Adipocyte (in vitro differentiated cells): ENCODE data around the gene LIN28A.

Experiments used
- DNase-seq: peaks from one replicate; pipeline ENCODE4 v3.0.0-alpha.2; 2015; ENCODE audit warnings: low read depth
- H3K27me3 ChIP-seq: replicated peaks from 2 replicates; pipeline ENCODE4 v1.7.0; 2013; ENCODE audit warnings: mild to moderate bottlenecking, low read length, moderate library complexity; ENCODE audit not compliant: control insufficient read depth, insufficient read depth
- H3K36me3 ChIP-seq: 2 replicates; pipeline ENCODE4 v1.7.0; 2013; ENCODE audit warnings: low read length, mild to moderate bottlenecking, moderate library complexity; ENCODE audit not compliant: control insufficient read depth, insufficient read depth, severe bottlenecking
- H3K4me1 ChIP-seq: 2 replicates; pipeline ENCODE4 v1.7.0; 2013; ENCODE audit warnings: mild to moderate bottlenecking, low read length, moderate library complexity; ENCODE audit not compliant: control insufficient read depth, insufficient read depth
- H3K4me3 ChIP-seq: 2 replicates; pipeline ENCODE4 v1.7.0; 2013; ENCODE audit warnings: mild to moderate bottlenecking, low read length, moderate library complexity
- H3K9ac ChIP-seq: 2 replicates; pipeline ENCODE4 v1.7.0; 2013; ENCODE audit warnings: mild to moderate bottlenecking, low read length, moderate library complexity
- H3K9me3 ChIP-seq: 2 replicates; pipeline ENCODE4 v1.7.0; 2013; ENCODE audit warnings: mild to moderate bottlenecking, low read length, moderate library complexity; ENCODE audit not compliant: control insufficient read depth

LIN28A gene

DNA sequence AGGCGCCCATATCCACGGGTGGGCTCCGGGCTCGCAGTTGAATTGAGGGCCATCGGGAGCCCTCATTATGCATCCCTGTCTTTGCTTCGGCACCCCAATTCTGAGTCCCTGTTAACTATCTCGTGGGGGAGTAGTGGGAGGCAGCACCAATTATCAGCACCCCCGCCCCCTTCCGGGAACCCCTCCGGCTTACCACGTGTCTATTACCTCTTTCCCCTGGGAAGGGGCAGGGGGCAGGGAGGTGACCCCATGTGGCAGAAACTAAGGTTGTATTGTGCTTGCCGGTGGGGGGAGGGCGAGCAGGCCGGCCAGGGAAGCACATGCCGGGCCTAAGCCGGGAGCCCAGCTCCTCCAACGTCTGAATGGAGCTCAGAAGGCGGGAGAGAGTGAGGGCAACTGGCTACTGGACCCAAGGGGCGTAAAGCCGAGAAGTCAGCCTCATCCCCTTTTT is 1.0 kb downstream of the LIN28A start:
- H3K4me1 ChIP-seq, result no peaks in the 10 kb centered on the region
- no peak overlapping the region for H3K9ac ChIP-seq
- H3K9me3 ChIP-seq, result no peaks in the 10 kb centered on the region
- H3K4me3 ChIP-seq, result no peak overlapping the region
- peaks cover 70% of the 10 kb centered on the region for H3K27me3 ChIP-seq
- no peaks in the 10 kb centered on the region for H3K36me3 ChIP-seq
- DNase-seq, result no peak

DNA sequence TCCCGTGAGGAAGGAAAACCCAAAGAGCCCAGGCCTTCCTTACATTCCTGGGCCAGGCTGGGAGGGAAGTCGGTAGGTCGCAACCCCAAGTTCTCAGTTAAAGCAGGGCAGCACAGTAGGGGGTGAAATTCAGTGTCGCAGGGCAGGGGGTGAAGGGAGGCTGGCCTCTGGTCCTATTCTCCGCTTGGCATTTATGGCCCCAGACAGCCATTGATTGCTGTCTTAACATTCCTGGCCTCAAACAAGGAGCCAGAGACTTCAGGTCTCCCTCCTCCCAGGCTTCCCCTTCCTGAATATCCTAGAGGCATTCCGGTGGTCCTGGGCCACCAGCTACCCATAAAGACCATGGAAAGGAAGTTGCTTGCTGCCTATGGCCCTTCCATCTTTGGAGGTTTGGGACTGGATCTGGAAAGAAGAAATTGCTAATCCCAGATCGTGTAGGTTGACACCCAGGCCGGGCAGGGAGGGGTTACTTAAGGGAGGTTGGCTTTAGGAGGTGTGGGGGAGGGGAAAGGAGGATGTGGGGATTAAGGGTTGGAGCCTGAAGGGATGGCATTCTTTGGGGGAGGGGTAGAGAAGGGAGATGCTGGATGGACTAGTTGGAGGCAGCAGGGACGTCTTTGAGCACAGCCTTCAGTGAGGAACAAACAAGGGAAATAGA is 1.7 kb downstream of the LIN28A start:
- no peak for DNase-seq

DNA sequence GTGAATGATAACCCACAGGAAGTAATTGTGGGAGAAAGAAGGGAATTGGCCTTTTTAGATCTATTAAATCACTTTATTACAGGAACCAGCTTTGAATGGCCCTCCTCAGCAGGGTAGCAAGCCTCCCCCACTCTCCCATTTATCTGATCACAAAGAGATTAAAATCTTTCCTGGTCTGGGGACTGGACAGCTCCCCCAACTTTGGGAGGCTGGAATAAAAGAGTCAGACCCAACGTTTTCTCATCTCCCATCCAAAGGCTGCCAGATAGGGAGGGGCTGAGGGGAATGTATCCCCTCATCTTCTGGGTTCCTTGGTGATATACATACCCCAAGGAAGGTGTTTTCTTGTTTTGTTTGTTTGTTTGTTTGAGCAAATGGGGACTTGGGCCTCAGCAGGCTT is 2.4 kb downstream of the LIN28A start:
- Histone ChIP-seq H3K4me1 (no peaks in the 10 kb centered on the region), H3K9me3 (no peaks in the 10 kb centered on the region), H3K9ac (no peak overlapping the region), H3K36me3 (no peaks in the 10 kb centered on the region), H3K27me3 (peaks cover 70% of the 10 kb centered on the region), H3K4me3 (no peak overlapping the region)
- no peak for DNase-seq

More for the DNA sequence above, 1.7 kb downstream of the LIN28A start:
- peaks cover 70% of the 10 kb centered on the region for H3K27me3 ChIP-seq
- H3K9ac ChIP-seq, result no peak overlapping the region
- no peaks in the 10 kb centered on the region for H3K36me3 ChIP-seq
- no peak overlapping the region for H3K4me3 ChIP-seq
- H3K4me1 ChIP-seq, result no peaks in the 10 kb centered on the region
- no peaks in the 10 kb centered on the region for H3K9me3 ChIP-seq

DNA sequence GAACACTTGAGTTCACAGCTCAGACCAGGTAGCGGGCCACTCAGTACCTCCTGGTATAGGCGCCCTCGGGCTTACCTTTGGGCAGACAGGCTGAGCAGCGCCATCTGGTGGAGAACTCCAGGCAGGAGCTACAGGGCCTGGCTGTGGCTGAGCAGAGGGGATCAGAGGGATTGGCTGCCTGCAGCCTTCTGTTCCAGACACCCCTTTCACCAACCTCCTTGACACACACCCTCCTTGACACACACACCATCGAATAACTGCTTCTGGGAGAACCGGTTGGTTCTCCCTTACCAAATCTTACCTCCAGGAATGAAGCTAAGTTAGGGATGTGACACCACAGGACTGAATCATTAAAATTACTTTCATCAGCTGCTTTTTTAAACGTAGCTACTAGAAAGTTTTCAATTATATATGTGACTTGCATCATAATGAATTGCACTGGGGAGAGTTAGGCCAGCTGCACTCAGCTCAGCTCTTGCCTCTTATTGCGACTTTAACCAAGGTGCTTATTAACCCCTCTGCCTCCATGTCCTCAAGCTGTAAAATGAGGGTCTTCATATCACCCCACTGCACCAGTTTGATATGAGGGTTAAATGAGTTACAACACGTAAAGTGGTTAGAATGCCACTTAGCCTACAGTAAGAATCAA is 6.6 kb downstream of the LIN28A start:
- Histone ChIP-seq H3K27me3 (peaks cover 68% of the 10 kb centered on the region), H3K36me3 (no peaks in the 10 kb centered on the region), H3K4me3 (no peak overlapping the region), H3K9ac (no peak overlapping the region), H3K4me1 (no peaks in the 10 kb centered on the region), H3K9me3 (no peaks in the 10 kb centered on the region)
- peak; percentile 87 for DNase-seq

DNA sequence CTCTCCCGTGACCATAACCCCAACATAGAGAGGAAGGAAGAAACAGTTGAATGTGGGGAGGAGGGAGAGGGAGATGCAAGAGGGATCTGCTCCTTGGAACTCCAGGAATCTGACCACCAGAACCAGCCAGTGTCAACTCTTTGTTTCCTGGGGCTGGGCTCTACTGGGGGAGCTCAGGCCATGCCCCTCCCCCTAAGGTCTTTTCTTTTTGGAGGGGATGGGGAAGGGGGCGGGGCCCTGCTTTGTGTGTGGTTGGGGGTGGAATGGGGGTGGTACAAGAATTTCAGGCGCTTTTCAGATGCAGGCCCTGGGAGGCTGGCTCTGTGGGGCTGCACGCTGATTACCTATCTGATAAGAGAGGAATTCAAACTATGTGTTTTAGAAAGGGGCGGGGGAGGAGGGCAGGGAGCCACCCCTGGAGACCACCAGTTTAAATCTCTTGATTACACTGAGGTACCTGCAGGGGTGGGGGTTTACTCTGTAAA is 8.3 kb downstream of the LIN28A start:
- H3K9ac ChIP-seq, result no peak overlapping the region
- no peaks in the 10 kb centered on the region for H3K4me1 ChIP-seq
- H3K9me3 ChIP-seq, result no peaks in the 10 kb centered on the region
- H3K4me3 ChIP-seq, result no peak overlapping the region
- no peak for DNase-seq
- H3K27me3 ChIP-seq, result peaks cover 60% of the 10 kb centered on the region
- no peaks in the 10 kb centered on the region for H3K36me3 ChIP-seq

DNA sequence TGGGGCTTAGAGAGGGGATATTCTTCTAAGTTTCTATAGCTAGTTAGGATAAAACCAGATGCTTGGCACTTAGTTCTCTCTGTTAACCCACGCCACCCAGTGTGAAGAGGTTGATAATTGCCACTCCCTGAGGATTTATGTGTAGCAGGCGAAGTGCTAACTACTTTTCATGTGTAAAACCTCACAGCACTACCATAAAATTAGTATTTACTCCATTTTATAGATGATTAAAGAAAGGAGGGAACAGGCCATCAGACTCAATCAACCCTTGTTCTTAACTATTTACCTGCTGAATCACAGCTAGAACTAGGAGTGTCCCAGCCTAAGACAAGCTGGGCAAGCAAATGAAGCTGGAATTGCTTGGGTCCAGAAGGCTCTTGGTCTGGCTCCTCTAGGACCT is 8.9 kb downstream of the LIN28A start:
- no peak overlapping the region for H3K4me3 ChIP-seq
- no peaks in the 10 kb centered on the region for H3K4me1 ChIP-seq

DNA sequence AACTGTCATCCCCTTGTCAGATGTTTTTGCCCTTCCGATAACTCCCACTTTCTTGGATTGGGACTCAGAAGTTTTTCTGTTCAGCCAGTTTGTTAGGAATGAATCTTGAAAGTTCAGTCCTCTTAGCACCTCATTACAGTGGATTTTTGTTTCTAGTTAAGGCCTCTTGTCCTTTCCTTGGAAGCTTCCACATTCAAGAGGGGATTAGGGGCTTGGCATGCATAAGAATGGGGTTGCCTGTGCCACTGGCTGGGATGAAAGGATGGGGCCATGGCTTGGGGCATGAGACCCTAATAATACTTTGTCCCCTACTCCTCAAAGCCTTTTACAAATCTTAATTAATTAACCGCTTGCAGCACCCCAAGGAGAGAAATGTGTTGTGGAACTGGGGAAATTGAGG is 19.1 kb downstream of the LIN28A start:
- H3K27me3 ChIP-seq, result no peaks in the 10 kb centered on the region
- peaks cover 5% of the 10 kb centered on the region for H3K36me3 ChIP-seq
- no peak for DNase-seq
- H3K9me3 ChIP-seq, result no peaks in the 10 kb centered on the region
- peak overlapping the region; percentile 73 for H3K9ac ChIP-seq
- peak overlapping the region; percentile 46 for H3K4me3 ChIP-seq
- H3K4me1 ChIP-seq, result peaks cover 40% of the 10 kb centered on the region

More for the DNA sequence above, 8.9 kb downstream of the LIN28A start:
- Histone ChIP-seq H3K36me3 (no peaks in the 10 kb centered on the region), H3K27me3 (peaks cover 54% of the 10 kb centered on the region), H3K9ac (no peak overlapping the region), H3K9me3 (no peaks in the 10 kb centered on the region)
- DNase-seq, result no peak

DNA sequence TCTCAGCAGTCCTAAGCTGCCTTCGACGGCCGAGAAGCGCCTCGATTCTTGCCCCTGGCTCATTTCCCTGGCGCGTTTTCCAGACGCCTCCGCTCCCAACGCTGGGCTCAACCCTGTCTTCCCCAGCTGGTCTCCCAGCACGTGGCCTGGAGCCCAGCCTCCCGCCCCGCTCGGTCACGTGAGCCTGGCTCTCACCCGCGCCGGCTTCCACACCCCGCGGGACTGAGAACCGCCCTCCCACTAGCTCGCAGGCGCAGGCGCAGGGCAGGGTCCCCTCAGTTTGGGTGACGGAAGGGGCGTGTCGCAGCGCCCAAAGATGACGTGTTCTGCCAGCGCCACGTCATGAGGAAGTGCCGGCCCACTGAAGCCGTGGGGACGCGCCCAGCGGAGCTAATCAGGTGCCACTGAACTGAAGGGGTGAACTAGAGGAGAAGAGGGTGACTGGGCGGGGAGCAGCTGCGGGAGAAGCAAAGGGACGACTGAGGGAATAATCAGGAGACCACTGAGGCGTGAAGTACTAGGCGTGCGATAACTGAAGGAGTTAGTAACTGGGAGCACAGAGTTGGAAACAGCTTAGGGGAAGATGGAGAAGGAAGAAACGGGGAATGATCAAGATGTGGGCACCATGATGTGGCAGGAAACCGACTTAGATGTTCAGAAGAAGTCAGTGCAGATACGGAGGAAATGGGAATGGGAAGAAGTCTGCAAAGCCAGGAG is 21.5 kb downstream of the LIN28A start, which contains the start of gene DHDDS:
Gene DHDDS, plus strand, starts transcription at position 343 of the 717 bp plus-strand sequence. CDS start 625 bp downstream, outside the sequence.
- Histone ChIP-seq H3K27me3 (no peaks in the 10 kb centered on the region), H3K9me3 (no peaks in the 10 kb centered on the region), H3K9ac (peak within 1 kb of the TSS; percentile 94), H3K4me3 (peak within 1 kb of the TSS; percentile 98), H3K36me3 (peaks cover 20% of the 10 kb centered on the region), H3K4me1 (peaks cover 44% of the 10 kb centered on the region)
- peak; percentile 100 for DNase-seq

DNA sequence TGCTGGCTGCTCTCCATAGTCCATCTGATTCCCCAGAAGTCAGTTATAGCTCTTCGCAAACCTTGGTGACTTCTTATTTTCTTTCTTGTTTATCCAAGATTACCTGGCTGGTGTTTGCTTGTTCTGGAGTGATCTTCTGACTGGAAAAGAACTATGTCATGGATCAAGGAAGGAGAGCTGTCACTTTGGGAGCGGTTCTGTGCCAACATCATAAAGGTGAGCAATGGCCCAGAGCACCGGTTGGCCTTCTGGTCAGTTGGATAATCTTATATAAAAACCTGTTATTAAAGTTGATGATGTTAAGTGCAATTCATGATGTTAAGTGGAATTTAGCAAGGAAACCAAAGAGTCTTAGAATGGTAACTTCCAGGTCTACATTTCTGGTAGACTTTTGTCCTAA is 22.2 kb downstream of the LIN28A start:
- no peaks in the 10 kb centered on the region for H3K9me3 ChIP-seq
- H3K27me3 ChIP-seq, result no peaks in the 10 kb centered on the region
- peaks cover 44% of the 10 kb centered on the region for H3K4me1 ChIP-seq
- peaks cover 25% of the 10 kb centered on the region for H3K36me3 ChIP-seq
- H3K9ac ChIP-seq, result peak overlapping the region; percentile 94
- DNase-seq, result no peak
- peak overlapping the region; percentile 98 for H3K4me3 ChIP-seq

DNA sequence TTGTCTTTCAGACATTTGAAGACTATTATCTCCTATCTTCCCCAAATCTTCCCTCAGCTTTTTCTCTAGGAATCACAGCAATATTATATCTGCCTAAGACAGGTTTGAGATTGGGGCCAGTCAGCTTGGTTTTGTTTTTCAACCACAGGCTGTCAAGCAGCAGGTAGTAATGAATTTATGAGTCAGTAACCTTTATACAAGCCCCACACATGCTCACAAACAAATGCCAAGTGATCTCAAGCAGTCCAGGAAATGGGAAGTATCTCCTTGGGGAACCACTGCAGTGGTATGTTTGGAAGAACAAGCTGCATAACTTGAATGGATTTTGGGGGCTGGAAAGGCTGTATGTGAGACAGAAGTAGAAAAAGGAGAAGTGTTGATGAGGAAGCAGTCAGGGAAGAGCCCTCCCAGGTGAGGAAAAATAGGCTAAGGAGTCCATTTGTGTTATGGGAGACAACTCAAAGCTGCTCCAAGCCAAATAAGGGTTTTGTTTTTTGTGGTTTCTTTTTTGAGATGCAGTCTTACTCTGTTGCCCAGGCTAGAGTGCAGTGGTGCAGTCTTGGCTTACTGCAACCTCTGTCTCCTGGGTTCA is 23.6 kb downstream of the LIN28A start:
- Histone ChIP-seq H3K36me3 (peaks cover 40% of the 10 kb centered on the region), H3K4me1 (peaks cover 44% of the 10 kb centered on the region), H3K9me3 (no peaks in the 10 kb centered on the region), H3K4me3 (peak overlapping the region; percentile 98), H3K27me3 (no peaks in the 10 kb centered on the region), H3K9ac (peak overlapping the region; percentile 71)
- no peak for DNase-seq

DNA sequence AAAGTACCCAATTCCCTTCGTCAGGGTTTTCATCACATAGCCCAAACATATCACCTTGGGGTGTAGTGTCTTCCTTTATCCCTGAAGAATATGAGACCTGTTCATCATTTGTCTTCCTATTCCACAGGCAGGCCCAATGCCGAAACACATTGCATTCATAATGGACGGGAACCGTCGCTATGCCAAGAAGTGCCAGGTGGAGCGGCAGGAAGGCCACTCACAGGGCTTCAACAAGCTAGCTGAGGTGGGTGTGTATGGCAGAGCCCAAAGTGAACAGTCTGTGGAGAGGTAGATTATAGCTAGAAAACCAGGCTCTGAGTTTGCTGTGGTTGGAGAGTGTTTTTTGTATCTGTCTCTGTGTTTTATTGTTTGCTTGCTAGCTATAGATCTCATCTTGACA is 27.4 kb downstream of the LIN28A start:
- no peak for DNase-seq
- peaks cover 75% of the 10 kb centered on the region for H3K36me3 ChIP-seq

More for the DNA sequence above, 27.4 kb downstream of the LIN28A start:
- Histone ChIP-seq H3K9me3 (no peaks in the 10 kb centered on the region), H3K9ac (no peak overlapping the region), H3K4me1 (peaks cover 19% of the 10 kb centered on the region), H3K4me3 (no peak overlapping the region), H3K27me3 (no peaks in the 10 kb centered on the region)
